SK-N-SH (cell line): ENCODE data around the gene BMP5. TPM values are rescaled to one million over a fixed set of nuclear protein-coding genes. Genes with fewer than 3 reads are reported as not detected.

Experiments
- CTCF ChIA-PET: fragments of 300-600, 350-600 bp; formaldehyde crosslinking; extraction: SDS; loops from one replicate; lab custom pipeline; 2021; lab: Yijun Ruan, JAX
- POLR2A ChIA-PET: fragments of 350-600 bp; sonication (Branson Sonifier 250); formaldehyde crosslinking; extraction: SDS; loops from one replicate; lab custom pipeline; 2020; ENCODE audit warnings: antibody characterized with exemption, inconsistent platforms; lab: Yijun Ruan, JAX
- DNase-seq: peaks from one replicate; pipeline ENCODE4 v3.0.0; 2012
- H2AFZ ChIP-seq: fragments of 200-600 bp; sonication (generic); 2 replicates; pipeline ENCODE4 v1.8.1; 2016; ENCODE audit warnings: antibody characterized with exemption, mild to moderate bottlenecking, low read depth
- H3F3A ChIP-seq: fragments of 200-600 bp; sonication (generic); replicated peaks from 2 replicates; pipeline ENCODE3; 2016; ENCODE audit warnings: antibody characterized with exemption, mild to moderate bottlenecking; ENCODE audit not compliant: insufficient read depth
- H3K27ac ChIP-seq, 2 experiments: fragments of 200-500 bp in 1 of 2; fragments of 200-600 bp in 1 of 2; sonication (Bioruptor generic) in 1 of 2; sonication (generic), shearing (Covaris generic) in 1 of 2; 2 replicates each; pipeline versions ENCODE4 v1.5.1 to v1.6.1; 2014 to 2016; ENCODE audit warnings: low read depth in 2 of 2, inconsistent platforms in 1 of 2, low read length in 1 of 2, mild to moderate bottlenecking in 1 of 2, mixed read lengths in 1 of 2
- H3K27me3 ChIP-seq: fragments of 200-600 bp; sonication (generic), shearing (Covaris generic); 2 replicates; pipeline ENCODE4 v1.6.1; 2016; ENCODE audit warnings: mixed run types; ENCODE audit not compliant: insufficient read depth
- H3K36me3 ChIP-seq, 2 experiments: fragments of 200-500 bp in 1 of 2; fragments of 200-600 bp in 1 of 2; sonication (Bioruptor generic) in 1 of 2; sonication (generic) in 1 of 2; replicated peaks in 1 of 2; 2 replicates each; pipeline versions ENCODE3 to v1.5.1; 2014 to 2016; ENCODE audit warnings: low read length in 1 of 2, mild to moderate bottlenecking in 1 of 2; ENCODE audit not compliant: insufficient read depth in 2 of 2, control insufficient read depth in 1 of 2
- H3K4me1 ChIP-seq, 2 experiments: fragments of 200-500 bp in 1 of 2; fragments of 200-600 bp in 1 of 2; sonication (Bioruptor generic) in 1 of 2; sonication (generic), shearing (Covaris generic) in 1 of 2; 2 replicates each; pipeline versions ENCODE4 v1.5.1 to v1.6.1; 2014 to 2016; ENCODE audit warnings: low read depth in 1 of 2, low read length in 1 of 2, mixed run types in 1 of 2; ENCODE audit not compliant: insufficient read depth in 2 of 2, control insufficient read depth in 1 of 2
- H3K4me2 ChIP-seq: fragments of 200-600 bp; sonication (generic), shearing (Covaris generic); 2 replicates; pipeline ENCODE4 v1.6.1; 2017; ENCODE audit warnings: mixed run types
- H3K4me3 ChIP-seq, 2 experiments: fragments of 200-500 bp in 1 of 2; fragments of 200-600 bp in 1 of 2; sonication (Bioruptor generic) in 1 of 2; sonication (generic), shearing (Covaris generic) in 1 of 2; 2 replicates each; pipeline versions ENCODE4 v1.5.1 to v1.8.1; 2014 to 2016; ENCODE audit warnings: low read depth in 2 of 2, inconsistent platforms in 1 of 2, low read length in 1 of 2, mild to moderate bottlenecking in 1 of 2, mixed read lengths in 1 of 2, moderate library complexity in 1 of 2
- H3K79me2 ChIP-seq: fragments of 200-600 bp; sonication (generic); 2 replicates; pipeline ENCODE4 v1.8.1; 2017; ENCODE audit warnings: mild to moderate bottlenecking; ENCODE audit not compliant: insufficient read depth
- H3K9ac ChIP-seq: fragments of 200-600 bp; sonication (generic); 2 replicates; pipeline ENCODE4 v1.6.1; 2017; ENCODE audit warnings: mixed run types
- H3K9me2 ChIP-seq: fragments of 200-600 bp; sonication (generic); 2 replicates; pipeline ENCODE4 v1.6.1; 2017; ENCODE audit warnings: mixed run types
- H3K9me3 ChIP-seq: fragments of 200-600 bp; sonication (generic); 2 replicates; pipeline ENCODE4 v1.6.1; 2017; ENCODE audit warnings: mixed run types, mild to moderate bottlenecking, moderate library complexity
- H4K20me1 ChIP-seq: fragments of 200-600 bp; sonication (generic); 2 replicates; pipeline ENCODE4 v1.6.1; 2017; ENCODE audit warnings: mild to moderate bottlenecking, mixed run types; ENCODE audit not compliant: insufficient read depth
- CHD2 ChIP-seq: fragments of 150-350 bp; IDR thresholded peaks from 2 replicates; pipeline ENCODE4 v1.6.1; 2018; ENCODE audit warnings: low read length; ENCODE audit not compliant: partially characterized antibody
- EP300 ChIP-seq, 2 experiments: IDR thresholded peaks; 2 replicates each; pipeline versions ENCODE4 v1.4.0 to v1.6.1; 2012; ENCODE audit warnings: borderline replicate concordance in 1 of 2, low read depth in 1 of 2, low read length in 1 of 2
- FOSL2 ChIP-seq: IDR thresholded peaks from 2 replicates; pipeline ENCODE4 v1.4.0; 2012; ENCODE audit warnings: low read depth, mild to moderate bottlenecking, moderate library complexity, borderline replicate concordance
- FOXM1 ChIP-seq: IDR thresholded peaks from 2 replicates; pipeline ENCODE4 v1.4.0; 2012; ENCODE audit warnings: low read depth, mild to moderate bottlenecking
- GATA2 ChIP-seq: sonication (generic); formaldehyde crosslinking; IDR thresholded peaks from 2 replicates; pipeline ENCODE4 v1.5.0; 2020; ENCODE audit warnings: mild to moderate bottlenecking, missing genetic modification reagents
- IRF3 ChIP-seq: fragments of 150-350 bp; IDR thresholded peaks from 2 replicates; pipeline ENCODE4 v1.6.1; 2016; ENCODE audit warnings: mild to moderate bottlenecking, low read depth, low read length
- JUND ChIP-seq: IDR thresholded peaks from 2 replicates; pipeline ENCODE4 v1.4.0; 2012
- MEF2A ChIP-seq: IDR thresholded peaks from 2 replicates; pipeline ENCODE4 v1.4.0; 2012; ENCODE audit warnings: low read depth, borderline replicate concordance
- MXI1 ChIP-seq: IDR thresholded peaks from 2 replicates; pipeline ENCODE4 v1.6.1; 2012; ENCODE audit warnings: mild to moderate bottlenecking, low read depth, low read length, improper control_type of control experiment
- PBX3 ChIP-seq: IDR thresholded peaks from 2 replicates; pipeline ENCODE4; 2012
- RCOR1 ChIP-seq: fragments of 150-350 bp; IDR thresholded peaks from 2 replicates; pipeline ENCODE4 v1.6.1; 2017; ENCODE audit warnings: antibody characterized with exemption, low read length
- REST ChIP-seq: IDR thresholded peaks from 2 replicates; pipeline ENCODE4 v1.6.1; 2012; ENCODE audit warnings: mild to moderate bottlenecking, low read depth, low read length, moderate library complexity
- RFX5 ChIP-seq: IDR thresholded peaks from 2 replicates; pipeline ENCODE4 v1.6.1; 2012; ENCODE audit warnings: mild to moderate bottlenecking, improper control_type of control experiment, low read length
- SIN3A ChIP-seq: IDR thresholded peaks from 2 replicates; pipeline ENCODE4 v1.6.1; 2012; ENCODE audit warnings: low read depth, mild to moderate bottlenecking, low read length, moderate library complexity, borderline replicate concordance
- SMC3 ChIP-seq: IDR thresholded peaks from 2 replicates; pipeline ENCODE4 v1.6.1; 2012; ENCODE audit warnings: low read depth, low read length, improper control_type of control experiment
- TCF12 ChIP-seq: IDR thresholded peaks from 2 replicates; pipeline ENCODE4 v1.4.0; 2012
- TEAD4 ChIP-seq: IDR thresholded peaks from 2 replicates; pipeline ENCODE4 v1.4.0; 2012; ENCODE audit warnings: mild to moderate bottlenecking, borderline replicate concordance; ENCODE audit not compliant: insufficient read depth
- USF2 ChIP-seq: fragments of 150-350 bp; IDR thresholded peaks from 2 replicates; pipeline ENCODE4 v1.6.1; 2017; ENCODE audit warnings: antibody characterized with exemption, low read length, low read depth, borderline replicate concordance
- YY1 ChIP-seq: IDR thresholded peaks from 2 replicates; pipeline ENCODE4 v1.4.0; 2012; ENCODE audit warnings: low read depth, mild to moderate bottlenecking
- WGBS: methylation state at CpG from one replicate; pipeline ENCODE4 v1.1.6; 2017; ENCODE audit warnings: low lambda C conversion rate; 5-methylcytosine and 5-hydroxymethylcytosine counted together
- polyA plus RNA-seq, 3 experiments: library from polyadenylated mRNA; depleted of rRNA; stranded (reverse); fragments of >200 nt; gene quantifications; 2 replicates each; pipeline ENCODE4 v1.2.3, GENCODE V29; 2012

Gene BMP5
- polyA plus RNA-seq, 1 of the 3 experiments (the other 2 are of a cell fraction): 0.05 TPM

GRCh38 chr6:55798571-55798970 lies 76.8 kb downstream of the BMP5 start (continued):
- no peak for TF ChIP-seq FOSL2
- no peak for TF ChIP-seq MXI1
- TF ChIP-seq TCF12: no peak
- TF ChIP-seq YY1: no peak

GRCh38 chr6:55794136-55794812 lies 81.1 kb downstream of the BMP5 start:
- Histone ChIP-seq H3K79me2 (no peaks in the 10 kb centered on the region), H3K9me2 (no peaks in the 10 kb centered on the region), H3K4me3 (no peak overlapping the region), H3K4me1 (no peaks in the 10 kb centered on the region), H3K36me3 (no peaks in the 10 kb centered on the region), H3K9ac (no peak overlapping the region), H3K27ac (peak overlapping the region in 1 of 2 experiments; percentile 71; a peak in 2 of 4 replicates), H4K20me1 (no peaks in the 10 kb centered on the region), H3K9me3 (no peaks in the 10 kb centered on the region), H3K4me2 (no peak overlapping the region), H3F3A (no peaks in the 10 kb centered on the region), H3K27me3 (no peaks in the 10 kb centered on the region), H2AFZ (no peak overlapping the region)
- POLR2A ChIA-PET: no interaction called here
- CTCF ChIA-PET: no interaction called here
- DNase-seq: no peak
- 0 out of 2 replicates have a peak, but pooled peaks have one; percentile 18 for TF ChIP-seq JUND
- 0 out of 2 replicates have a peak, but pooled peaks have one; percentile 19 for TF ChIP-seq FOXM1
- TF ChIP-seq SMC3: no peak
- TF ChIP-seq FOSL2: peak; percentile 48; the same call in 1 of the 2 replicates
- TF ChIP-seq RCOR1: no peak
- peak; percentile 70 for TF ChIP-seq TCF12
- 44% methylated on average over 3 of the region's 3 CpGs for WGBS

- H2AFZ ChIP-seq: no peak overlapping the region
- no peaks in the 10 kb centered on the region for H3F3A ChIP-seq
- H3K27me3 ChIP-seq: peaks cover 4% of the 10 kb centered on the region; the same call in 1 of the 2 replicates
- CTCF ChIA-PET: no interaction called here
- no peak overlapping the region for H3K4me3 ChIP-seq
- POLR2A ChIA-PET: no interaction called here
- 74% methylated on average over 6 of the region's 6 CpGs for WGBS
- H3K4me2 ChIP-seq: no peak overlapping the region
- H3K9me3 ChIP-seq: no peaks in the 10 kb centered on the region
- H3K79me2 ChIP-seq: no peaks in the 10 kb centered on the region
- H4K20me1 ChIP-seq: no peaks in the 10 kb centered on the region
- DNase-seq: no peak
- H3K9ac ChIP-seq: no peak overlapping the region
- no peak overlapping the region for H3K27ac ChIP-seq
- H3K4me1 ChIP-seq: no peaks in the 10 kb centered on the region
- no peaks in the 10 kb centered on the region for H3K36me3 ChIP-seq
- H3K9me2 ChIP-seq: no peaks in the 10 kb centered on the region
- TF ChIP-seq YY1 (no peak), JUND (no peak), IRF3 (no peak), MXI1 (no peak), SIN3A (no peak), PBX3 (no peak), EP300 (IDR thresholded peaks at IDR 0.05; ENCODE audit: borderline replicate concordance in 1 of 2, low read depth in 1 of 2, low read length in 1 of 2) (no peak), RFX5 (no peak), MEF2A (no peak), FOSL2 (no peak), GATA2 (no peak), CHD2 (no peak), REST (no peak), TEAD4 (no peak), USF2 (no peak)
Measured at GRCh38 chr6:55785273-55785672, 90.1 kb downstream of the BMP5 start.
